Upper lobe of left lung (tissue), 4 donors: ENCODE data around the gene KRTAP9-7.

Experiments
- CTCF ChIP-seq, 6 experiments: fragments of 450-650 bp in 4 of 6; fragments of 200-600 bp in 2 of 6; sonication (generic) in 2 of 6; IDR thresholded peaks; one replicate each; pipeline ENCODE4 v1.5.1; 2016 to 2019; ENCODE audit warnings: antibody characterized with exemption in 6 of 6
- POLR2AphosphoS5 ChIP-seq, 2 donors: sonication (generic); formaldehyde crosslinking; IDR thresholded peaks; one replicate each; pipeline ENCODE4 v1.5.1; 2017; ENCODE audit warnings: antibody characterized with exemption in 2 of 2

GRCh38 chr17:41264599-41264998 lies 10.9 kb upstream of the KRTAP9-7 start:
- TF ChIP-seq CTCF (IDR thresholded peaks at IDR 0.05) (no peak), POLR2AphosphoS5 (IDR thresholded peaks at IDR 0.05) (no peak)
